A673 (cell line): Measurements from ENCODE around the gene HMX1.

Source experiments
- CTCF ChIP-seq: fragments of 300-800, 200-600 bp; sonication (generic); conservative IDR thresholded peaks from 2 replicates; pipeline ENCODE4 v1.5.1; 2017; ENCODE audit warnings: low read depth, mild to moderate bottlenecking, antibody characterized with exemption, low read length, moderate library complexity, mixed read lengths
- EZH2 ChIP-seq: fragments of 200-600 bp; sonication (generic); IDR thresholded peaks from 2 replicates; pipeline ENCODE4 v1.6.1; 2017; ENCODE audit warnings: borderline replicate concordance, low read depth, mild to moderate bottlenecking, mixed read lengths, antibody characterized with exemption, low read length; ENCODE audit not compliant: poor library complexity, severe bottlenecking

GRCh38 chr4:8869898-8870646 lies 1.6 kb downstream of the HMX1 start:
- TF ChIP-seq EZH2 (no peak), CTCF (no peak)
